HG03457 (cell line): ENCODE data around the gene PCSK2.

ENCODE experiments used
- ATAC-seq: cut with Tn5 transposase; IDR thresholded peaks from one replicate; pipeline ENCODE4 v1.9.1; 2021; ENCODE audit warnings: moderate number of reproducible peaks; ENCODE audit not compliant: unreplicated experiment

Gene PCSK2

GRCh38 chr20:17248224-17248623 is 21.4 kb downstream of the PCSK2 start:
- no peak for ATAC-seq

GRCh38 chr20:17262786-17263185 is 35.9 kb downstream of the PCSK2 start:
- ATAC-seq = no peak

DNA sequence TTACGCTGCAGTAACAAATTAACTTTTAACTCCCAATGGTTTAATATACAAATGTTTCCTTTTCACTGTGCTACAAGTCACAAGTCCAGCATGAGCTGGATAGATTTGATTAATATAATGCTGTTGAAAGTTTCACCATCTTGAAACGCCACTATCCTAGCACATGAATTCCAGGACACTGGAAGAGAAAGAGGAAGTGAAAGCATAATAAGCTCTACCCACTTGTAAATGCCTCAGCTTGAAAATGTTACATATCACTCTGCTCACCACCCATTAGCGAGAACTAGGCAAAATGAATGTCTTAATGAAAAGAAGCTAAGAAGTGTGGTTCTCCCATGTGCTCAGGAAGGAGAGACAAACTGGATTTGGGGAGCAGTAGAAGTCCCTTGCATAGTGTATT is 46.9 kb downstream of the PCSK2 start:
- ATAC-seq = no peak

GRCh38 chr20:17276101-17276500 is 49.3 kb downstream of the PCSK2 start:
- no peak for ATAC-seq

DNA sequence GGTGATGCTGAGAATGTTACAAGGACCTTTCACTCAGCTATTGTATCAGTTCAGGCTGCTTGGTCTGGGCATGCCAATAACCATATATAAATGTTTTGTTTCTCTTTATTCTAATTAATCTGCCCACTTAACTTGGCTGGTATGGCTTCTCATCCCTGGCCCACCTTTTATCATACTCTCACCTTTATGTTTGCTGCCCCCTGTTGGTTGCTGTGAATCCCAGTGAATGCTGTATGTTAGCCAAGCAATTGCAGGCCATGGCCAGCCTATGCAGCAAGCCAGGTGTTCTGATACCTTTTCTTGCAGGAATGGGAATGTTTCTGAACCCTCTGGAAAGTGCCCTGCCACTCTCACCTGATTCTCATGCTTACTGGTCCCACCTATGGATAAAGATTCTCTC is 54.6 kb downstream of the PCSK2 start:
- no peak for ATAC-seq

GRCh38 chr20:17282501-17282900 is 55.7 kb downstream of the PCSK2 start:
- ATAC-seq = no peak

- no peak for ATAC-seq
Measured at GRCh38 chr20:17287503-17287902, 60.7 kb downstream of the PCSK2 start.

- ATAC-seq = no peak
Measured at GRCh38 chr20:17287998-17288397, 61.2 kb downstream of the PCSK2 start.

GRCh38 chr20:17295151-17295726 is 68.4 kb downstream of the PCSK2 start:
- ATAC-seq = no peak

DNA sequence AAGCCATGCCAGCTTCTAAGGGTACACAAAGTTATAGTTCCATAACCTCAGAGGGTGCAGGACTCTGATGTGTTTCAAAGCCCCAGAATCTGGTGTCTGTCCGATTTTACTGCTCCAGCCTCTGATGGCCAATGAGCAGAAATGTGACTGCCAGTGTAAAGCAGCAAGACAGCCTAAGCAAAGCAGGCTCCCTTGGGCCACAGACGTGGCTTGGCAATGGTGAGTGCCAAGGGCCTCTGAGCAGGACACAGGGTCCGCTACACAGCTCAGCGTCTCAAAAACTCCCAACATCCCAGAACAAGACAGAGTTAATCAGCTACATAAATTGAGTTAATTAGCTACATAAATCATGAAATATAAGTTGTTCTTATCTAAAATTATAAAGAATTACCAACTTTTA is 69.2 kb downstream of the PCSK2 start:
- no peak for ATAC-seq

GRCh38 chr20:17298171-17298570 is 71.3 kb downstream of the PCSK2 start:
- ATAC-seq = no peak

DNA sequence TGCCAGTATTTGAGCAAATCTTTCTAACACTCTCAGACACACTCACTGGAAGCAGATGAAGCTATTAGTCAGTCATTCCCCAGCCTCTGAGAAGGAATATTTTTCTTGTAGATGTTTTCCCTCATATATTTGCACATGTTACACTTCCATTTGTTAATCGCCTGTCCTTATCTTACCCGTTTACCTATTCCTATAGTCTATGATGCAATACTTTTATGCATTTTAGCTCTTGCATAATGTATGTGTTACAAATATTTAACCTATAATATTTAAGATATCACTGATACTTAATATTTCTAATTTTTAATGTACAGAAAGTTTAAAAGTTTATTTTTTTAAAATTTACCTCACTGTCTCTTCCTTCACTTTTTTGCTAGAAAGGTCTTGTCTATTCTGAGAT is 71.9 kb downstream of the PCSK2 start:
- ATAC-seq = no peak

- ATAC-seq = no peak
Measured at GRCh38 chr20:17300113-17300512, 73.3 kb downstream of the PCSK2 start.

- ATAC-seq = no peak
Measured at GRCh38 chr20:17304774-17305173, 77.9 kb downstream of the PCSK2 start.

DNA sequence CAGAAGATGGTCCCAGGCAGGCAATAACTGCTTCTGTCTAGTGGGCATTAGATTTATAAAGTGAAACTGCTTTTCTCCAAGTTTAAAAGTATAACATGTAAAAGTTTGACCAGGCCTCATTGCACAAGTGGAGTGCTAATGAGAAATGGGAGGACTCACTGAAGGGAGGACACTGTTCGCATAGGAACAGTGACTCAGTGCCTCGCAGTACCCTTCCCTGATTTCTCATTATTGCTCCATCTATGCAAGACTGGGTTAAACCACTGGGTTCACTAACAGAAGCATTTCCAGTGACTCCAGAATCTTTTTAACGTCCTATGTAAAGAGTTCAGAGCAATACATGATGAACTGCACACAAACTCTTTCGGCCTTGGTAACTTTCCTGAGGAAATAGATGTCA is 79.6 kb downstream of the PCSK2 start:
- ATAC-seq = no peak

- no peak for ATAC-seq
Measured at GRCh38 chr20:17314264-17314663, 87.4 kb downstream of the PCSK2 start.

GRCh38 chr20:17315407-17316231 is 88.8 kb downstream of the PCSK2 start:
- no peak for ATAC-seq

- no peak for ATAC-seq
Measured at GRCh38 chr20:17316316-17317038, 89.6 kb downstream of the PCSK2 start.

DNA sequence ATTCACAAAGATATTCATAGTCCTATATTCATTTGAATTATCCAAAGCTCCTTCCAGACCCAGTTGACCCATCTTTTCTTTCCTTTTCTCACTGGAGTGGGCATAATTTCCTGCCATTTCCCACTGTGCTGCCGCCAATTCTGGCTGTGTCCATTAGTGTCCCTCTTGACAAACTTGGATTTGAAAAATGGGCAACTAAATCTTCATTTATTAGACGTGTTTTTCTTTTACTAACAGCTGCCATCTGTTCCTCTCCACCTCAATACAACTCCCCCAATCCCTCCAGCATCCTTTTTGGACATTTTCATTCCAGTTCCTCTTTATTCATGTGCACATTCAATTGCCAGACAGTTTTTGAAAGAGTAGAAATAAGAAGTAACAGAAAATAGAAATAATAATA is 90.5 kb downstream of the PCSK2 start:
- no peak for ATAC-seq

DNA sequence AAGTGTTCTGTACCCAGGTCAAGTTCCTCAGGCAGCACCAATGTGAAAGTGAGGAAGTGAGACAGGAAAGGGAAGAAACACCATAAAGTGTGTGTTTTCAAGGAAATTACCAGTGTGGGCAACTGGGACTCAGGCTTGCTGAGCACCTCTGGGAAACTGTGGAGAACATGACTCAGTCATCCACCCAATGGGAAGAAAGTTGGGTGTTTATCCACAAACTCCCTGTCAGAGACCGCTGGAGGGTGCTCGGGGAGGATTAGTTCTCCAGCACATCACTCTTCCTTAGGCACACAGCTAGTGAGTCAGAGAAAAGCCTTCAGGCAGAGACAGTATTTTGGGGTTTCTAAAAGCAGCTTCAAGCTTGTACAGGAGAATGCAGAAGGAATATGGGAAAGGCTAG is 93.6 kb downstream of the PCSK2 start:
- no peak for ATAC-seq

- no peak for ATAC-seq
Measured at GRCh38 chr20:17326096-17326495, 99.3 kb downstream of the PCSK2 start.
